ENCODE data around the gene PVALEF.

PVALEF gene

DNA sequence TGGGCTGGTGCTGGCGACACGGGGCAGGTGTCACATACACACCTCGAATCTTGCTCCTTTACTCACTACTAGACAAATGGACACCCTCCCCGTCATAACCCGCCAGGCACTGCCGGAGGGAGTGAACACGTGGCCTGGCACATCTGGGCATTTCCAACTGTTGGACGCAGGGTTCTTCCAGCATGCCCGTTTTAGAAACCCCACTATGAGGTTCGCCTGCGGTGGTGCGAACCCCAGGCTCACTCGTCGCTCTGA, 64.3 kb downstream of the PVALEF start:
- no peak for DNase-seq
- no peak overlapping the region for H3K4me2 ChIP-seq (ENCODE audit: low read depth, low read length)
- 0 out of 2 replicates have a peak, but pooled peaks cover 11% of the 10 kb centered on the region for H3K27me3 ChIP-seq (replicated peaks; ENCODE audit: insufficient read depth, low read length)
- no peaks in the 10 kb centered on the region for H3K4me1 ChIP-seq (ENCODE audit: low read length)
- H2AFZ ChIP-seq (ENCODE audit: low read length): no peak overlapping the region
- no peaks in the 10 kb centered on the region for H3F3A ChIP-seq (ENCODE audit: insufficient read depth, low read length)
- no peak overlapping the region for H3K4me3 ChIP-seq (ENCODE audit: low read length)
- no peaks in the 10 kb centered on the region for H3K9me2 ChIP-seq (replicated peaks; ENCODE audit: insufficient read depth, low read length)
- no peak overlapping the region for H3K27ac ChIP-seq (ENCODE audit: low read length)
- no peaks in the 10 kb centered on the region for H3K9me3 ChIP-seq (replicated peaks; ENCODE audit: insufficient read depth, low read length)
- H3K9ac ChIP-seq (ENCODE audit: low read length): no peak overlapping the region
- no peaks in the 10 kb centered on the region for H4K20me1 ChIP-seq (ENCODE audit: insufficient read depth, low read length)
- TF ChIP-seq EZH2phosphoT487 (IDR thresholded peaks at IDR 0.05; ENCODE audit: low read length) (no peak), EZH2 (optimal IDR thresholded peaks at IDR 0.05; ENCODE audit: low read depth, low read length) (no peak)
- TF ChIP-seq, protein P1, sequence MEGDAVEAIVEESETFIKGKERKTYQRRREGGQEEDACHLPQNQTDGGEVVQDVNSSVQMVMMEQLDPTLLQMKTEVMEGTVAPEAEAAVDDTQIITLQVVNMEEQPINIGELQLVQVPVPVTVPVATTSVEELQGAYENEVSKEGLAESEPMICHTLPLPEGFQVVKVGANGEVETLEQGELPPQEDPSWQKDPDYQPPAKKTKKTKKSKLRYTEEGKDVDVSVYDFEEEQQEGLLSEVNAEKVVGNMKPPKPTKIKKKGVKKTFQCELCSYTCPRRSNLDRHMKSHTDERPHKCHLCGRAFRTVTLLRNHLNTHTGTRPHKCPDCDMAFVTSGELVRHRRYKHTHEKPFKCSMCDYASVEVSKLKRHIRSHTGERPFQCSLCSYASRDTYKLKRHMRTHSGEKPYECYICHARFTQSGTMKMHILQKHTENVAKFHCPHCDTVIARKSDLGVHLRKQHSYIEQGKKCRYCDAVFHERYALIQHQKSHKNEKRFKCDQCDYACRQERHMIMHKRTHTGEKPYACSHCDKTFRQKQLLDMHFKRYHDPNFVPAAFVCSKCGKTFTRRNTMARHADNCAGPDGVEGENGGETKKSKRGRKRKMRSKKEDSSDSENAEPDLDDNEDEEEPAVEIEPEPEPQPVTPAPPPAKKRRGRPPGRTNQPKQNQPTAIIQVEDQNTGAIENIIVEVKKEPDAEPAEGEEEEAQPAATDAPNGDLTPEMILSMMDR (IDR thresholded peaks at IDR 0.05; ENCODE audit: low read length): no peak
- H3K79me2 ChIP-seq (ENCODE audit: low read length): no peaks in the 10 kb centered on the region
- no peaks in the 10 kb centered on the region for H3K36me3 ChIP-seq (replicated peaks; ENCODE audit: insufficient read depth, low read length)

DNA sequence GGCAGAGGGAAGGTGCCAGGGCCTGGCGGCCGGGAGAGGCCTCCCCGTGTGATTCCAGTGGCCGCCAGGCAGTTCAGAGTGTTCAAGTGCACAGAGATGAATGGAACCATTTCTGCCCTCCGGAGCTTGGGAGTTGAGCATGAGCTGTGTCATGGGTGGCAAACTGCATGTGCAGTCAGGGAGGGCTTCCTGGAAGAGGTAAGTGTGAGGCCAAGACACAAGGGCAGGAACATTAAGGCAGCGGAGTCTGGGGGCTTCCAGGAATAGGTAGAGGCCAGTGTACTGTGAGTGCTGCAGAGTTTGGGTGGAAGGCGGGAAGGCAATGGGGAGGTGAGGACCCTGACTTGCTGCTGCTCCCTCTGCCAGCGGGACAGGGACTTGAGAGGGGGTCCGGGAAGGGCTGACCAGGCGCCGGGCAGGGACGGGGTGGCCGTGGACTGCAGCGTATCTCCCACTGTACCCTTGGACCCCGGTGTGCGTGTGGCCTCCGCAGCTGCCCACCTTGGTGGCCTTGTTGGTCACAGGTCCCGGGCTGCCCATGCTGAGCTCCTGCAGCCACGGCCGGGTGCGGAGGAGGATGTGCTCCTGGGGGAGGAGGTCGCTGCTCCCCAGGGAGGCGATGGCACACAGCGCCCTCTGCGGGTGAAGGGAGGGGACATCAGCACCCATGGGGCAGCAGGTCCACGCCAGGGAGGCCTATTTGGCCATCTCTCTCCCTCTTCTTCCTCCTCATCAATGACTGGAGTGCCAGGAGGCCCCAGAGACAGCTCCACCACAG, 64.9 kb downstream of the PVALEF start:
- H2AFZ ChIP-seq (ENCODE audit: low read length): no peak overlapping the region
- 0 out of 2 replicates have a peak, but pooled peaks cover 11% of the 10 kb centered on the region for H3K27me3 ChIP-seq (replicated peaks; ENCODE audit: insufficient read depth, low read length)
- H3K9me2 ChIP-seq (replicated peaks; ENCODE audit: insufficient read depth, low read length): no peaks in the 10 kb centered on the region
- H3K4me1 ChIP-seq (ENCODE audit: low read length): no peaks in the 10 kb centered on the region
- no peak overlapping the region for H3K4me3 ChIP-seq (ENCODE audit: low read length)
- no peak overlapping the region for H3K27ac ChIP-seq (ENCODE audit: low read length)
- H4K20me1 ChIP-seq (ENCODE audit: insufficient read depth, low read length): no peaks in the 10 kb centered on the region
- no peaks in the 10 kb centered on the region for H3K36me3 ChIP-seq (replicated peaks; ENCODE audit: insufficient read depth, low read length)
- no peaks in the 10 kb centered on the region for H3K9me3 ChIP-seq (replicated peaks; ENCODE audit: insufficient read depth, low read length)
- no peaks in the 10 kb centered on the region for H3F3A ChIP-seq (ENCODE audit: insufficient read depth, low read length)
- peaks cover 1% of the 10 kb centered on the region; the same call in 1 of the 2 replicates for H3K79me2 ChIP-seq (ENCODE audit: low read length)
- no peak overlapping the region for H3K4me2 ChIP-seq (ENCODE audit: low read depth, low read length)
- no peak for DNase-seq
- TF ChIP-seq, protein P1 (IDR thresholded peaks at IDR 0.05; ENCODE audit: low read length): peak; percentile 21; the same call in 1 of the 2 replicates
- no peak for TF ChIP-seq EZH2phosphoT487 (IDR thresholded peaks at IDR 0.05; ENCODE audit: low read length)
- H3K9ac ChIP-seq (ENCODE audit: low read length): no peak overlapping the region

DNA sequence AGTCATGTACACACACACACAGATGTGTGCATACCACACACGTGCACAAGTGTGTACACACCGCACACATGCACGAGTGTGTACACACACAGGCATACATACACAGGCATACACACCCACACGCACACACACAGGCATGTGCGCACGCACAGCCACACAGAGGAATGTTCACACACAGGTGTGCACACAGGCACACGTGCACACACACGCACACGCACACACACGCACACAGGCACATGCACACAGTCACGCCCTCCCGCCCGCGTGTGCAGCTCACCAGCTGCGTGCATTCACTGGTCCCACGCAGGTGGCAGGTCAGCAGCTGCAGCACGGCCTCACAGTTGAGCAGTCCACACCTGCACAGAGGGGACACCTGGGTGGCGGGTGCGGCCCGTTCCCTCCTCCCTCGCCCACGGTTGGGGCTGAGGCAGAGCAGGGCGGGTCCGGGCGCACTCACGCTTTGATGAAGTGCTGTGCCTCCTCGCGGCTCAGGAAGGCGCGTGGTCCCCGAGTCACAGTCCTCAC, 65.9 kb downstream of the PVALEF start:
- Histone ChIP-seq H3K4me3 (ENCODE audit: low read length) (no peak overlapping the region), H3K9me3 (replicated peaks; ENCODE audit: insufficient read depth, low read length) (no peaks in the 10 kb centered on the region), H3K79me2 (ENCODE audit: low read length) (peaks cover 11% of the 10 kb centered on the region; the same call in 1 of the 2 replicates), H3F3A (ENCODE audit: insufficient read depth, low read length) (no peaks in the 10 kb centered on the region), H3K36me3 (replicated peaks; ENCODE audit: insufficient read depth, low read length) (no peaks in the 10 kb centered on the region), H2AFZ (ENCODE audit: low read length) (no peak overlapping the region), H3K4me2 (ENCODE audit: low read depth, low read length) (no peak overlapping the region), H4K20me1 (ENCODE audit: insufficient read depth, low read length) (no peaks in the 10 kb centered on the region), H3K9ac (ENCODE audit: low read length) (no peak overlapping the region), H3K9me2 (replicated peaks; ENCODE audit: insufficient read depth, low read length) (no peaks in the 10 kb centered on the region), H3K4me1 (ENCODE audit: low read length) (no peaks in the 10 kb centered on the region), H3K27me3 (replicated peaks; ENCODE audit: insufficient read depth, low read length) (0 out of 2 replicates have a peak, but pooled peaks cover 5% of the 10 kb centered on the region), H3K27ac (ENCODE audit: low read length) (no peak overlapping the region)
- TF ChIP-seq, protein P1 (IDR thresholded peaks at IDR 0.05; ENCODE audit: low read length): no peak
- TF ChIP-seq EZH2phosphoT487 (IDR thresholded peaks at IDR 0.05; ENCODE audit: low read length) (no peak), EZH2 (optimal IDR thresholded peaks at IDR 0.05; ENCODE audit: low read depth, low read length) (no peak)
- no peak for DNase-seq

Measured in MM.1S (cell line).